Measurements from ENCODE around the gene SMIM20.

SMIM20 gene

DNA sequence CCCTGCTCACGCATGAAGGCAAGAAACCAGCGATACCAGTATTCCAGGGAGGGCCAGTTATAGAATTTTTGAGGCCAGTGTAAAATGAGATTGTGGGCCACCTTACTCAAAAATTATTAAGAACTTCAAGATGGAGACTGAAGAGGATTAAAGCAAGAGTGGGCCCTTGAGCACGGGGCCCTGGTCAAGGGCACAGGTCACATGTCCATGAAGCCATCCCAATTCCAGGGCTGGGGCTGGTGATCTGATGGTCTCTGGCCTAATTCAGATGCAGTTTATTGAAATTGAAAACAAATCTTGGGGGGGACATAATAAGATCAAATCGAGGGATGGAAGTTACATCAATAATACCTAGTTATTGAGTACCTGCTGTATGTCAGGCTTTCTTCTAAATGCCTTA lies 58.3 kb downstream of the SMIM20 start:
- H3K27ac ChIP-seq: no peak overlapping the region
- TF ChIP-seq CTCF (IDR thresholded peaks at IDR 0.05) (no peak), ZFX (IDR thresholded peaks at IDR 0.05; ENCODE audit: borderline replicate concordance) (no peak)

- no peak overlapping the region for H3K27ac ChIP-seq
- TF ChIP-seq ZFX (IDR thresholded peaks at IDR 0.05; ENCODE audit: borderline replicate concordance) (no peak), CTCF (IDR thresholded peaks at IDR 0.05) (no peak)
These were observed 59.1 kb downstream of the SMIM20 start for GRCh38 chr4:25972984-25973745.

GRCh38 chr4:25976780-25977179 lies 62.8 kb downstream of the SMIM20 start:
- no peak overlapping the region for H3K27ac ChIP-seq
- TF ChIP-seq ZFX (IDR thresholded peaks at IDR 0.05; ENCODE audit: borderline replicate concordance) (no peak), CTCF (IDR thresholded peaks at IDR 0.05) (no peak)

- TF ChIP-seq CTCF (IDR thresholded peaks at IDR 0.05) (no peak), ZFX (IDR thresholded peaks at IDR 0.05; ENCODE audit: borderline replicate concordance) (no peak)
- no peak overlapping the region for H3K27ac ChIP-seq
These were observed 63.6 kb downstream of the SMIM20 start for GRCh38 chr4:25977397-25978170.

DNA sequence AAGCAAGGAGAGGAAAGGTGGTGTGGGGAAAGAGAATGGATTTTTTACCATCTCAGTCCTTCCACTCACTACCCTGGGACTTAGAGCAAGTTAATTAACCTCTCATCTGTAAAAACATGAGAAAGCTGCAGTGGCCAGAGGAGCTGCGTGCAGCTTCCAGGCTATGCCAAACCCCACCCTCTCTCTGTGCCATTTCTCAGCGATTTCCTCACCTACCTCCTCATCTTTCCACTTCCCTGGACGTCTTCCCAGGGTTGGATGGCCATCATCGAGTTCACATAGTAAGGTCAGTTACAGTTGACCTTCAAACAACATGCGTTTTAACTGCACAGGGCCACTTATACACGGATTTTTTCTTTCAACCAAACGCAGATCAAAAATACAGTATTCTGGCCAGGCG lies 64.3 kb downstream of the SMIM20 start:
- no peak overlapping the region for H3K27ac ChIP-seq
- TF ChIP-seq ZFX (IDR thresholded peaks at IDR 0.05; ENCODE audit: borderline replicate concordance) (no peak), CTCF (IDR thresholded peaks at IDR 0.05) (no peak)

All from 22Rv1 (cell line).